B cell (primary cell): Measurements from ENCODE around the gene PRKACB. TPM values are rescaled to one million over a fixed set of nuclear protein-coding genes. Genes with fewer than 3 reads are reported as not detected.

Experiments
- ATAC-seq: fragments of 200-7000 bp; cut with Tn5 transposase; one replicate; pipeline ENCODE4 v1.10.0; 2021; ENCODE audit warnings: low read depth, mild to moderate bottlenecking, moderate number of reproducible peaks, moderate library complexity
- CTCF ChIA-PET: fragments of 350-600 bp; sonication (Branson Sonifier 250); formaldehyde crosslinking; loops from one replicate; lab custom pipeline; 2021; ENCODE audit warnings: antibody characterized with exemption, inconsistent platforms; lab: Charles Lee
- POLR2A ChIA-PET: fragments of 350-600 bp; sonication (Branson Sonifier 250); formaldehyde crosslinking; loops from one replicate; lab custom pipeline; 2021; ENCODE audit warnings: antibody characterized with exemption; lab: Charles Lee
- DNase-seq: peaks from one replicate; pipeline ENCODE4 v3.0.0; 2013
- H2AFZ ChIP-seq: 2 replicates; pipeline ENCODE4 v1.6.1; 2012; ENCODE audit warnings: mild to moderate bottlenecking, low read depth, low read length; ENCODE audit not compliant: insufficient read depth, poor library complexity, severe bottlenecking
- H3K27ac ChIP-seq, 2 donors: 1 replicate in 1 of 2; 2 replicates in 1 of 2; pipeline ENCODE4 v1.5.1; 2012 to 2013; ENCODE audit warnings: low read length in 2 of 2, mild to moderate bottlenecking in 2 of 2, moderate library complexity in 1 of 2
- H3K27me3 ChIP-seq, 4 experiments: fragments of 200-600 bp in 1 of 4; sonication (generic) in 1 of 4; replicated peaks in 1 of 4; 1 replicate in 2 of 4; 2 replicates in 2 of 4; pipeline versions ENCODE4 v1.6.1 to v1.7.0; 2013 to 2016; ENCODE audit warnings: low read length in 3 of 4, mild to moderate bottlenecking in 2 of 4, mixed read lengths in 1 of 4, moderate library complexity in 1 of 4; ENCODE audit not compliant: insufficient read depth in 4 of 4, control insufficient read depth in 3 of 4; ENCODE audit errors: control extremely low read depth in 1 of 4
- H3K36me3 ChIP-seq, 2 experiments: replicated peaks in 1 of 2; 1 replicate in 1 of 2; 2 replicates in 1 of 2; pipeline versions ENCODE4 v1.6.1 to v1.7.1; 2013; ENCODE audit warnings: low read length in 1 of 2; ENCODE audit not compliant: insufficient read depth in 2 of 2, control insufficient read depth in 1 of 2; ENCODE audit errors: control extremely low read depth in 1 of 2, extremely low read depth in 1 of 2
- H3K4me1 ChIP-seq, 2 donors: fragments of 200-600 bp in 1 of 2; sonication (generic) in 1 of 2; 1 replicate in 1 of 2; 2 replicates in 1 of 2; pipeline versions ENCODE4 v1.5.1 to v1.6.1; 2013 to 2017; ENCODE audit warnings: low read length in 2 of 2; ENCODE audit not compliant: control insufficient read depth in 2 of 2, insufficient read depth in 2 of 2
- H3K4me2 ChIP-seq: replicated peaks from 2 replicates; pipeline ENCODE3; 2012; ENCODE audit warnings: mild to moderate bottlenecking, low read depth, low read length; ENCODE audit not compliant: poor library complexity, severe bottlenecking
- H3K4me3 ChIP-seq, 5 experiments: fragments of 200-600 bp in 1 of 5; sonication (generic) in 1 of 5; 1 replicate in 3 of 5; 2 replicates in 2 of 5; pipeline versions ENCODE4 v1.5.1 to v1.7.0; 2011 to 2016; ENCODE audit warnings: low read length in 4 of 5, mild to moderate bottlenecking in 4 of 5, low read depth in 2 of 5, control low read depth in 1 of 5, moderate library complexity in 1 of 5; ENCODE audit not compliant: insufficient read depth in 1 of 5; ENCODE audit errors: control extremely low read depth in 1 of 5, extremely low read depth in 1 of 5
- H3K79me2 ChIP-seq: fragments of 200-600 bp; sonication (generic); one replicate; pipeline ENCODE4 v1.6.0; 2016; ENCODE audit warnings: low read length; ENCODE audit not compliant: control insufficient read depth, insufficient read depth
- H3K9ac ChIP-seq: fragments of 200-600 bp; sonication (generic); 2 replicates; pipeline ENCODE4 v1.6.1; 2017; ENCODE audit warnings: mild to moderate bottlenecking, low read length, moderate library complexity
- H3K9me3 ChIP-seq, 3 donors: one replicate each; pipeline versions ENCODE4 v1.6.1 to v1.7.1; 2013; ENCODE audit warnings: low read length in 2 of 3; ENCODE audit not compliant: control insufficient read depth in 2 of 3, insufficient read depth in 1 of 3; ENCODE audit errors: control extremely low read depth in 1 of 3
- H4K20me1 ChIP-seq: 2 replicates; pipeline ENCODE4 v1.6.0; 2012; ENCODE audit warnings: mild to moderate bottlenecking, low read length; ENCODE audit not compliant: insufficient read depth, control insufficient read depth, poor library complexity, severe bottlenecking
- H3K27ac Mint-ChIP-seq: one replicate; pipeline ENCODE4 v1.8.0; 2021; ENCODE audit warnings: mixed read lengths
- H3K27me3 Mint-ChIP-seq: one replicate; pipeline ENCODE4 v1.8.0; 2021; ENCODE audit warnings: mixed read lengths
- H3K4me1 Mint-ChIP-seq: one replicate; pipeline ENCODE4 v1.8.0; 2021; ENCODE audit warnings: mixed read lengths
- H3K4me3 Mint-ChIP-seq: one replicate; pipeline ENCODE4 v1.8.0; 2021; ENCODE audit warnings: mixed read lengths
- H3K9me3 Mint-ChIP-seq: one replicate; pipeline ENCODE4 v1.8.0; 2022; ENCODE audit warnings: mixed read lengths; ENCODE audit not compliant: insufficient read depth
- CTCF ChIP-seq: fragments of 200-600 bp; IDR thresholded peaks from one replicate; pipeline ENCODE4 v1.8.0; 2022; ENCODE audit warnings: antibody characterized with exemption, mild to moderate bottlenecking
- EZH2 ChIP-seq: IDR thresholded peaks from 2 replicates; pipeline ENCODE4 v1.6.1; 2012; ENCODE audit warnings: borderline replicate concordance, low read depth, mild to moderate bottlenecking, moderate library complexity, low read length; ENCODE audit not compliant: insufficient read depth, poor library complexity, severe bottlenecking
- WGBS: methylation state at CpG from one replicate; pipeline ENCODE4 v1.1.5; 2013; ENCODE audit warnings: missing lambda C conversion rate; ENCODE audit not compliant: insufficient coverage; 5-methylcytosine and 5-hydroxymethylcytosine counted together
- intact Hi-C: fragments of 100-400 bp; cut with micrococcal nuclease; formaldehyde crosslinking; loops from one replicate; pipeline ENCODE4 v1.10.0; 2022
- polyA plus RNA-seq: library from polyadenylated mRNA; depleted of rRNA; stranded (reverse); fragments of >200 nt; gene quantifications from 2 replicates; pipeline ENCODE4 v1.2.3, GENCODE V29; 2012
- total RNA-seq, 2 donors: library from RNA; stranded (reverse); fragments of 120-200 nt in 1 of 2; gene quantifications; 1 replicate in 1 of 2; 2 replicates in 1 of 2; pipeline versions ENCODE4 v1.2.3 to v1.2.4, GENCODE V29; 2013 to 2022

Gene PRKACB
- total and polyA plus RNA-seq, 2 donors (not counting 1 experiment from before 2014, with no cell fraction given) = 14.9 to 53.9 TPM

GRCh38 chr1:84247425-84248220 is 103.6 kb downstream of the PRKACB start:
- no peak for DNase-seq

More at GRCh38 chr1:84247425-84248220, 103.6 kb downstream of the PRKACB start:
- no peaks in the 10 kb centered on the region for H3K27me3 Mint-ChIP-seq
- H3K27me3 ChIP-seq = no peaks in the 10 kb centered on the region
- H3K27ac ChIP-seq = no peak overlapping the region
- no peak overlapping the region for H3K4me3 Mint-ChIP-seq
- ChIA-PET CTCF (no interaction called here), POLR2A (no interaction called here)
- H3K4me1 Mint-ChIP-seq = peaks cover 3% of the 10 kb centered on the region
- WGBS = 73% methylated on average over 4 of the region's 11 CpGs
- no peaks in the 10 kb centered on the region for H3K36me3 ChIP-seq
- no peaks in the 10 kb centered on the region for H3K79me2 ChIP-seq
- no peaks in the 10 kb centered on the region for H4K20me1 ChIP-seq
- H2AFZ ChIP-seq = no peak overlapping the region
- intact Hi-C loops = no loop called here
- H3K4me3 ChIP-seq = no peak overlapping the region
- H3K4me1 ChIP-seq = no peaks in the 10 kb centered on the region
- no peak for TF ChIP-seq EZH2
- TF ChIP-seq CTCF = no peak
- H3K9me3 Mint-ChIP-seq = peaks cover 10% of the 10 kb centered on the region
- no peak overlapping the region for H3K27ac Mint-ChIP-seq
- H3K4me2 ChIP-seq = no peak overlapping the region
- peaks cover 2 to 6% (median 5%) of the 10 kb centered on the region in 3 donors for H3K9me3 ChIP-seq
- H3K9ac ChIP-seq = no peak overlapping the region
- no peak for ATAC-seq
